Erythroblast (primary cell): ENCODE measurements around the gene PADI3.

ENCODE experiments used
- GATA1 ChIP-seq: IDR thresholded peaks from 2 replicates; pipeline ENCODE4 v1.6.1; 2011; ENCODE audit warnings: low read depth, mild to moderate bottlenecking, control low read depth, low read length, moderate library complexity
- POLR2A ChIP-seq: IDR thresholded peaks from 2 replicates; pipeline ENCODE4 v1.6.1; 2011; ENCODE audit warnings: mild to moderate bottlenecking, low read length

DNA sequence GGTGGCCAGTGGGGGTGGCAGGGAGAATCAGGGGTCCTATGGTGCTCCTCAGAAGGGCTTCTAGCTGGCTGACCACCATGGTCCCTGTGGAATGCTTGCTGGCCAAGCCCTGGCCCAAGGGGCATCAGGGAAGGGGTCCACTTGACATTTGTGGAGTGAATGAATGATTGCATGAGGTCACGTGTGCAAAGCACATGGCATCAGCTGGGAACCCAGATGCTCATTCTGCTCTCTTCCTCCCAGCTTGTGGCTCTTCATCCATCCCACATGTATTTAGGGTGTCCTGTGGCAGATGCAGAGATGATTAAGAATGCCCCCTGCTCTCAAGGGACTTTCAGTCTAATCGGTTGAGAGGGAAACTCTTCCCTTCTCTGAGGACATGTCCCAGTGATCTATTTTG, 32.0 kb downstream of the PADI3 start:
- TF ChIP-seq POLR2A = no peak
- no peak for TF ChIP-seq GATA1
